ENCODE data around the gene CPN2. TPM values are rescaled to one million over a fixed set of nuclear protein-coding genes. Genes with fewer than 3 reads are reported as not detected.
A peak's percentile ranks its signal among the peaks of the same experiment; 100 is the strongest.

The CPN2 gene
- total RNA-seq, 1 experiment from 2014 or later = 0.09 TPM

GRCh38 chr3:194333212-194333980 is 17.7 kb downstream of the CPN2 start (continued):
- peak; percentile 85; the same call in 1 of the 2 replicates for TF ChIP-seq FOXP4 (CRISPR knock-in tag; IDR thresholded peaks at IDR 0.05)
- TF ChIP-seq ZBTB43 (CRISPR knock-in tag; IDR thresholded peaks at IDR 0.05) = 0 out of 2 replicates have a peak, but pooled peaks have one; percentile 41
- peak; percentile 78; the same call in 1 of the 2 replicates for TF ChIP-seq MYBL2 (CRISPR knock-in tag; IDR thresholded peaks at IDR 0.05)
- peak; percentile 4; the same call in 1 of the 2 replicates for TF ChIP-seq CREM (CRISPR knock-in tag; IDR thresholded peaks at IDR 0.05)
- no peak for TF ChIP-seq GTF2I (CRISPR knock-in tag; conservative IDR thresholded peaks at IDR 0.05)
- TF ChIP-seq TEAD1 (CRISPR knock-in tag; IDR thresholded peaks at IDR 0.05) = peak; percentile 68
- 0 out of 2 replicates have a peak, but pooled peaks have one; percentile 18 for TF ChIP-seq ELF4 (CRISPR knock-in tag; IDR thresholded peaks at IDR 0.05; ENCODE audit: low read depth)
- TF ChIP-seq ZMAT4 (CRISPR knock-in tag; IDR thresholded peaks at IDR 0.05) = no peak
- TF ChIP-seq PRDM15 (CRISPR knock-in tag; IDR thresholded peaks at IDR 0.05) = no peak
- 0 out of 2 replicates have a peak, but pooled peaks have one; percentile 55 for TF ChIP-seq SMAD3 (CRISPR knock-in tag; IDR thresholded peaks at IDR 0.05; ENCODE audit: borderline replicate concordance)
- TF ChIP-seq TEAD4 (CRISPR knock-in tag; IDR thresholded peaks at IDR 0.05) = no peak
- peak; percentile 72; the same call in 1 of the 2 replicates for TF ChIP-seq NR3C1 (CRISPR knock-in tag; conservative IDR thresholded peaks at IDR 0.05; ENCODE audit: low read depth)
- TF ChIP-seq ZBTB21 (CRISPR knock-in tag; IDR thresholded peaks at IDR 0.05; ENCODE audit: borderline replicate concordance) = 0 out of 2 replicates have a peak, but pooled peaks have one; percentile 12

GRCh38 chr3:194332858-194333211 is 18.3 kb downstream of the CPN2 start:
- ATAC-seq = no peak
- Mint-ChIP-seq H3K9me3 (no peaks in the 10 kb centered on the region), H3K36me3 (no peaks in the 10 kb centered on the region), H3K4me3 (peak overlapping the region; percentile 69), H3K4me1 (peaks cover 38% of the 10 kb centered on the region), H3K27me3 (ENCODE audit: low read depth) (peaks cover 34% of the 10 kb centered on the region), H3K27ac (no peak overlapping the region)
- CTCF ChIA-PET = interaction anchor here (1.0 to 4.2 kb wide), 11 partner anchors 9 to 263 kb away, joined by 3 to 37 read pairs (median 5); partner anchors contain the start of genes CPN2 and GP5
- DNase-seq (ENCODE audit: low spot score) = no peak
- POLR2A ChIA-PET = no interaction called here
- no peak for TF ChIP-seq KAT7 (CRISPR knock-in tag; IDR thresholded peaks at IDR 0.05; ENCODE audit: borderline replicate concordance)
- TF ChIP-seq ZNF512 (CRISPR knock-in tag; IDR thresholded peaks at IDR 0.05; ENCODE audit: borderline replicate concordance) = no peak
- no peak for TF ChIP-seq ZNF671 (CRISPR knock-in tag; IDR thresholded peaks at IDR 0.05)
- TF ChIP-seq PRDM15 (CRISPR knock-in tag; IDR thresholded peaks at IDR 0.05) = no peak
- TF ChIP-seq ZBTB21 (CRISPR knock-in tag; IDR thresholded peaks at IDR 0.05; ENCODE audit: borderline replicate concordance) = no peak
- TF ChIP-seq CBFB (CRISPR knock-in tag; IDR thresholded peaks at IDR 0.05; ENCODE audit: low read depth) = no peak
- no peak for TF ChIP-seq ZNF425 (CRISPR knock-in tag; conservative IDR thresholded peaks at IDR 0.05)
- no peak for TF ChIP-seq NFYB (CRISPR knock-in tag; conservative IDR thresholded peaks at IDR 0.05; ENCODE audit: low read depth)
- no peak for TF ChIP-seq ZNF138 (CRISPR knock-in tag; conservative IDR thresholded peaks at IDR 0.05)

All from WTC11 (cell line).